GM23248 (cell line): ENCODE results near the gene POM121. TPM values are rescaled to one million over a fixed set of nuclear protein-coding genes. Genes with fewer than 3 reads are reported as not detected.
"Not testable (repeated sequence)": the region's sequence is repeated elsewhere in the genome, so short reads cannot be mapped to it uniquely, and the experiment has no call there.

Experiments used
- DNase-seq: peaks from one replicate; pipeline ENCODE4 v3.0.0-alpha.2; 2015
- H2AFZ ChIP-seq: fragments of 200-600 bp; sonication (generic); 2 replicates; pipeline ENCODE4 v1.6.1; 2016; ENCODE audit warnings: antibody characterized with exemption
- H3F3A ChIP-seq: fragments of 200-600 bp; sonication (generic); 2 replicates; pipeline ENCODE4 v1.6.1; 2016; ENCODE audit warnings: mild to moderate bottlenecking, antibody characterized with exemption, mixed run types; ENCODE audit not compliant: insufficient read depth
- H3K27ac ChIP-seq: fragments of 200-600 bp; sonication (generic); 2 replicates; pipeline ENCODE4 v1.5.1; 2016; ENCODE audit warnings: mild to moderate bottlenecking
- H3K27me3 ChIP-seq: fragments of 200-600 bp; sonication (generic); replicated peaks from 2 replicates; pipeline ENCODE4 v1.6.1; 2016; ENCODE audit warnings: mild to moderate bottlenecking; ENCODE audit not compliant: insufficient read depth
- H3K36me3 ChIP-seq: fragments of 200-600 bp; sonication (generic); 2 replicates; pipeline ENCODE4 v1.6.1; 2016; ENCODE audit warnings: low read depth, mild to moderate bottlenecking
- H3K4me1 ChIP-seq: fragments of 200-600 bp; sonication (generic); 2 replicates; pipeline ENCODE4 v1.6.1; 2016; ENCODE audit warnings: mild to moderate bottlenecking; ENCODE audit not compliant: insufficient read depth
- H3K4me2 ChIP-seq: fragments of 200-600 bp; sonication (generic); one replicate; pipeline ENCODE4 v1.6.1; 2016; ENCODE audit warnings: mild to moderate bottlenecking; ENCODE audit not compliant: unreplicated experiment
- H3K4me3 ChIP-seq: fragments of 200-600 bp; sonication (generic); 2 replicates; pipeline ENCODE4 v1.5.1; 2016; ENCODE audit warnings: mild to moderate bottlenecking
- H3K79me2 ChIP-seq: fragments of 200-600 bp; sonication (generic); 2 replicates; pipeline ENCODE4 v1.6.1; 2016; ENCODE audit warnings: mild to moderate bottlenecking; ENCODE audit not compliant: insufficient read depth
- H3K9ac ChIP-seq: fragments of 200-600 bp; sonication (generic); 2 replicates; pipeline ENCODE4 v1.6.1; 2016; ENCODE audit warnings: mild to moderate bottlenecking
- H3K9me2 ChIP-seq: fragments of 200-600 bp; sonication (generic); 2 replicates; pipeline ENCODE4 v1.6.1; 2016; ENCODE audit warnings: mixed run types, mild to moderate bottlenecking, moderate library complexity; ENCODE audit not compliant: insufficient read depth
- H3K9me3 ChIP-seq: fragments of 200-600 bp; sonication (generic); one replicate; pipeline ENCODE4 v1.6.1; 2017; ENCODE audit warnings: low read depth
- H4K20me1 ChIP-seq: fragments of 200-600 bp; sonication (generic); 2 replicates; pipeline ENCODE4 v1.6.0; 2016; ENCODE audit not compliant: insufficient read depth
- EZH2 ChIP-seq: fragments of 200-600 bp; sonication (generic); IDR thresholded peaks from 2 replicates; pipeline ENCODE4 v1.6.1; 2018; ENCODE audit warnings: antibody characterized with exemption, mild to moderate bottlenecking; ENCODE audit not compliant: insufficient read depth, poor library complexity, severe bottlenecking
- EZH2phosphoT487 ChIP-seq: fragments of 200-600 bp; sonication (generic); IDR thresholded peaks from 2 replicates; pipeline ENCODE4 v1.6.1; 2018; ENCODE audit warnings: antibody characterized with exemption, moderate library complexity, mild to moderate bottlenecking, low read depth; ENCODE audit not compliant: insufficient read depth
- WGBS, 2 experiments: methylation state at CpG; one replicate each; pipeline ENCODE4 v1.1.6; 2015 to 2017; ENCODE audit warnings: low lambda C conversion rate in 2 of 2, low coverage in 1 of 2; ENCODE audit errors: missing lambda C conversion rate in 2 of 2; 5-methylcytosine and 5-hydroxymethylcytosine counted together
- in situ Hi-C: fragments of 300-500 bp; cut with MboI; formaldehyde crosslinking; loops from 2 replicates; pipeline ENCODE4 v1.15.0; 2020
- polyA plus RNA-seq: library from polyadenylated mRNA; unstranded; fragments of >200 nt; fragmentation: Nextera tagmentation; extraction: Ambion mirVana; gene quantifications from 2 replicates; pipeline ENCODE4 v1.2.1, GENCODE V29; 2016
- total RNA-seq: library from RNA; depleted of rRNA; stranded (reverse); fragments of >200 nt; shearing (Covaris generic); gene quantifications from 2 replicates; pipeline ENCODE4 v1.2.3, GENCODE V29; 2014

The POM121 gene
- total and polyA plus RNA-seq, 2 experiments from 2014 or later = 6.5 to 13.3 TPM

- Histone ChIP-seq H3K27ac (peak overlapping the region; percentile 95), H3K4me2 (peak overlapping the region; percentile 95), H3K9ac (peak overlapping the region; percentile 99), H2AFZ (no peak overlapping the region), H4K20me1 (no peaks in the 10 kb centered on the region), H3K79me2 (peaks cover 90% of the 10 kb centered on the region), H3K9me2 (no peaks in the 10 kb centered on the region), H3K36me3 (peaks cover 41% of the 10 kb centered on the region), H3K27me3 (no peaks in the 10 kb centered on the region), H3K4me1 (peaks cover 9% of the 10 kb centered on the region; the same call in 1 of the 2 replicates), H3F3A (peaks cover 12% of the 10 kb centered on the region), H3K4me3 (peak overlapping the region; percentile 99), H3K9me3 (no peaks in the 10 kb centered on the region)
- DNase-seq = peak; percentile 67
- TF ChIP-seq EZH2phosphoT487 (no peak), EZH2 (no peak)
- in situ Hi-C loops = no loop called here
- WGBS, 2 experiments = 0% methylated on average over 19 to 34 of the region's 35 CpGs
Observed at GRCh38 chr7:72925546-72926120, 738 bp downstream of the POM121 start.

- H4K20me1 ChIP-seq, H2AFZ ChIP-seq, DNase-seq, H3K27ac ChIP-seq, H3K27me3 ChIP-seq, H3K9ac ChIP-seq, H3K9me2 ChIP-seq, H3K4me3 ChIP-seq, H3K4me2 ChIP-seq, in situ Hi-C loops, H3K4me1 ChIP-seq, H3K9me3 ChIP-seq: not testable (repeated sequence)
- peaks cover 79% of the 10 kb centered on the region for H3K79me2 ChIP-seq
- H3F3A ChIP-seq = peaks cover 12% of the 10 kb centered on the region
- H3K36me3 ChIP-seq = peaks cover 44% of the 10 kb centered on the region
- WGBS, 2 experiments = 95 to 98% methylated on average over 6 of the region's 6 CpGs
Observed at GRCh38 chr7:72927791-72928190, 2.9 kb downstream of the POM121 start.

GRCh38 chr7:72928216-72928615, 3.3 kb downstream of the POM121 start:
- in situ Hi-C loops, H3K4me3 ChIP-seq, H3K4me1 ChIP-seq, H2AFZ ChIP-seq, H4K20me1 ChIP-seq, H3K27me3 ChIP-seq, H3K9ac ChIP-seq, H3K9me3 ChIP-seq, H3K27ac ChIP-seq, H3K9me2 ChIP-seq, H3K4me2 ChIP-seq: not testable (repeated sequence)
- peaks cover 12% of the 10 kb centered on the region for H3F3A ChIP-seq
- H3K36me3 ChIP-seq = peaks cover 44% of the 10 kb centered on the region
- peaks cover 76% of the 10 kb centered on the region for H3K79me2 ChIP-seq
- DNase-seq = peak; percentile 2
- 88 to 91% methylated on average over 6 of the region's 6 CpGs for WGBS, 2 experiments

- DNase-seq, in situ Hi-C loops, H3K27me3 ChIP-seq, H3K4me1 ChIP-seq, H3K9me2 ChIP-seq, H4K20me1 ChIP-seq, H3K4me2 ChIP-seq, H3K9ac ChIP-seq, H3K9me3 ChIP-seq, H3F3A ChIP-seq, H2AFZ ChIP-seq, H3K36me3 ChIP-seq, H3K4me3 ChIP-seq, H3K27ac ChIP-seq, H3K79me2 ChIP-seq: not testable (repeated sequence)
- 83 to 90% methylated on average over 1 to 8 of the region's 20 CpGs for WGBS, 2 experiments
Observed at GRCh38 chr7:72942022-72942705, 17.3 kb downstream of the POM121 start.

GRCh38 chr7:72942956-72943355, 18.1 kb downstream of the POM121 start:
- DNase-seq, H3K4me3 ChIP-seq, H3K9me3 ChIP-seq, H3K27me3 ChIP-seq, H3K27ac ChIP-seq, H2AFZ ChIP-seq, H3K9ac ChIP-seq, H3K9me2 ChIP-seq, H4K20me1 ChIP-seq, H3F3A ChIP-seq, H3K4me1 ChIP-seq, H3K36me3 ChIP-seq, H3K4me2 ChIP-seq, in situ Hi-C loops, H3K79me2 ChIP-seq: not testable (repeated sequence)
- 96 to 100% methylated on average over 4 to 22 of the region's 25 CpGs for WGBS, 2 experiments

- H3K79me2 ChIP-seq, H3K9me2 ChIP-seq, H2AFZ ChIP-seq, H4K20me1 ChIP-seq, H3K9me3 ChIP-seq, H3K4me2 ChIP-seq, H3K4me1 ChIP-seq, H3K27me3 ChIP-seq, H3K36me3 ChIP-seq, H3K4me3 ChIP-seq, H3K27ac ChIP-seq, H3K9ac ChIP-seq, H3F3A ChIP-seq, in situ Hi-C loops, DNase-seq: not testable (repeated sequence)
- WGBS, 2 experiments = 60 to 72% methylated on average over 2 to 9 of the region's 15 CpGs
Observed at GRCh38 chr7:72944937-72945336, 20.0 kb downstream of the POM121 start.

- H3K79me2 ChIP-seq, H2AFZ ChIP-seq, H3K9me3 ChIP-seq, H3K27me3 ChIP-seq, H3F3A ChIP-seq, H3K36me3 ChIP-seq, H3K4me1 ChIP-seq, H3K9me2 ChIP-seq, H4K20me1 ChIP-seq, H3K27ac ChIP-seq, H3K9ac ChIP-seq, DNase-seq, H3K4me3 ChIP-seq, H3K4me2 ChIP-seq, in situ Hi-C loops: not testable (repeated sequence)
- 82 to 89% methylated on average over 8 of the region's 9 CpGs for WGBS, 2 experiments
Observed at GRCh38 chr7:72945597-72945996, 20.7 kb downstream of the POM121 start.
